ENCODE data around the gene CDX2. TPM values are rescaled to one million over a fixed set of nuclear protein-coding genes. Genes with fewer than 3 reads are reported as not detected.
A peak's percentile ranks its signal among the peaks of the same experiment; 100 is the strongest.

Gene CDX2
- total RNA-seq, 4 donors from 2014 or later: 0.56 TPM; not detected in 3

DNA sequence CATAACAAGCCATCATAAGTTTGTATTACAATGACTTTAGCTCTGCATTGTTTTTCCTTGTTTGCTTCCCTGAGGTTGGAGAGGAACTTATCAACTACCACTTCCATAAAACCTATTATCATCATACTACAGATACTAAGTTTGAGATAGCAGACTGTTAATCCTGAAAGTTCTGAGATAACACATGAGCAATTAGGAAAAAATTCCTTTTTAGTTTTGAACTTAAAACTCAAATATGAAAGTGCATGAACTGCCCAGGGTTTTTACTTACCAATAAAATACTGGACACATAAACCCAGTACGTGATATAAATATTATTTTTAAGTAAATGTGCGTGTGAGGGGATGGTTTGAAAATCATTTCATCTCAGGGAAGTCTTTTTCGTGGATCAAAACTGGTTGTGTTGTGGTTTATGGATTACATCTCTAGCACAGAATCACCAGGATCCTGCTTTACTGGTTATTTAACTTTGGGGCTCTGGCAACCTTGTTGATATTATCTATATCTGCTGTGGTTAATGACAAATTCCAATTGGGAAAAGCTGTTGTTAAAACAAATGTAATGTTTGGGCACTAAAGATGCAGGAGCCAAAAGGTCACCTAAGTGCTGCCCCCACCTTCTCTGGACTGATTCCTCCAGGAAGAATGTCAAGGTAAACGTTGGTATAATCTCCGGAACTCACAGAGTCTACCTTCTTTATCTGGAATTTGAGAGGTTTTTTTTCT is 12.4 kb downstream of the CDX2 start:
- intact Hi-C loops (cut with DNase I; ENCODE audit: low total_unique reads) (no loop called here), in situ Hi-C loops (cut with MboI; ENCODE audit: low sequenced_read_pairs in 4 of 4) (loop anchor here in 1 of 4 donors (10.0 kb wide), 1 partner anchor 592 kb away; no protein-coding TSS in a partner anchor)
- TF ChIP-seq, protein P1, sequence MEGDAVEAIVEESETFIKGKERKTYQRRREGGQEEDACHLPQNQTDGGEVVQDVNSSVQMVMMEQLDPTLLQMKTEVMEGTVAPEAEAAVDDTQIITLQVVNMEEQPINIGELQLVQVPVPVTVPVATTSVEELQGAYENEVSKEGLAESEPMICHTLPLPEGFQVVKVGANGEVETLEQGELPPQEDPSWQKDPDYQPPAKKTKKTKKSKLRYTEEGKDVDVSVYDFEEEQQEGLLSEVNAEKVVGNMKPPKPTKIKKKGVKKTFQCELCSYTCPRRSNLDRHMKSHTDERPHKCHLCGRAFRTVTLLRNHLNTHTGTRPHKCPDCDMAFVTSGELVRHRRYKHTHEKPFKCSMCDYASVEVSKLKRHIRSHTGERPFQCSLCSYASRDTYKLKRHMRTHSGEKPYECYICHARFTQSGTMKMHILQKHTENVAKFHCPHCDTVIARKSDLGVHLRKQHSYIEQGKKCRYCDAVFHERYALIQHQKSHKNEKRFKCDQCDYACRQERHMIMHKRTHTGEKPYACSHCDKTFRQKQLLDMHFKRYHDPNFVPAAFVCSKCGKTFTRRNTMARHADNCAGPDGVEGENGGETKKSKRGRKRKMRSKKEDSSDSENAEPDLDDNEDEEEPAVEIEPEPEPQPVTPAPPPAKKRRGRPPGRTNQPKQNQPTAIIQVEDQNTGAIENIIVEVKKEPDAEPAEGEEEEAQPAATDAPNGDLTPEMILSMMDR (IDR thresholded peaks at IDR 0.05 in 4 of 5, conservative IDR thresholded peaks at IDR 0.05 in 1 of 5): no peak
- no peak for TF ChIP-seq POLR2A (IDR thresholded peaks at IDR 0.05)
- Histone ChIP-seq H3K36me3 (no peaks in the 10 kb centered on the region), H3K27ac (no peak overlapping the region), H3K9me3 (no peaks in the 10 kb centered on the region), H3K4me3 (no peak overlapping the region), H3K4me1 (peaks cover 15 to 25% of the 10 kb centered on the region in 2 donors), H3K27me3 (peaks cover 86 to 92% (median 88%) of the 10 kb centered on the region in 3 donors)
- DNase-seq (no peak), ATAC-seq (no peak)

DNA sequence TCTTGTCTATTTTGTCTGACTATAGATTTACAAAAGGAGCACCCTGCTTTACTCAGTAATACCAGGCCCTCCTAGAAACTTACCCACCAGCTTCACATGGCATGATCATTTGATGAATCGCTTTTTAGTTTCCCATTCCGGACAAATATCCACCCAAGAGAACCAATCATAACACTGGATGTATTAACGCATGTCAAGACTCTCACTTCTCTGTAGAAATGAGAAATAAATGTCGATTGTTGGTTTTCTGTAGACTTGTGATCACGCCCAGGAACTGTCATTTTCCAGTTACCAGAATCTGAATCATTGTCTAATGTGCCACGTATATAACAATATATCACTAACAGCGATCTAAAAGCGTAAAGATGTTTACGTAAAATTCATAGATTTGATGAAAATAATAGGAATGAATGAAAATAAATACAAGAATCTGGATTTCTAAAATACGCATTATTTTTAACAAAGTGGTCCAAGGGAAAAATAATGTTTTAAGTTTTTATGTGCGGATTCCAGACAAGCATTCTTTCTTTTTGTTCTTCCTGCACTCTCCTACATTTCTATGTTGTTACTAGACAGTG is 14.0 kb downstream of the CDX2 start:
- in situ Hi-C loops (cut with MboI; ENCODE audit: low sequenced_read_pairs in 4 of 4): loop anchor here in 1 of 4 donors (10.0 kb wide), 1 partner anchor 590 kb away; no protein-coding TSS in a partner anchor
- no peaks in the 10 kb centered on the region for H3K36me3 ChIP-seq
- no peak for ATAC-seq
- intact Hi-C loops (cut with DNase I; ENCODE audit: low total_unique reads): loop anchor here (2.0 kb wide), 1 partner anchor 122 kb away; no protein-coding TSS in a partner anchor
- DNase-seq: no peak
- peaks cover 75 to 87% (median 78%) of the 10 kb centered on the region in 3 donors for H3K27me3 ChIP-seq
- H3K4me1 ChIP-seq: peaks cover 5 to 15% of the 10 kb centered on the region in 2 donors
- no peaks in the 10 kb centered on the region for H3K9me3 ChIP-seq
- TF ChIP-seq POLR2A (IDR thresholded peaks at IDR 0.05): no peak
- TF ChIP-seq, protein P1 (IDR thresholded peaks at IDR 0.05 in 4 of 5, conservative IDR thresholded peaks at IDR 0.05 in 1 of 5): no peak
- no peak overlapping the region for H3K27ac ChIP-seq
- no peak overlapping the region for H3K4me3 ChIP-seq

DNA sequence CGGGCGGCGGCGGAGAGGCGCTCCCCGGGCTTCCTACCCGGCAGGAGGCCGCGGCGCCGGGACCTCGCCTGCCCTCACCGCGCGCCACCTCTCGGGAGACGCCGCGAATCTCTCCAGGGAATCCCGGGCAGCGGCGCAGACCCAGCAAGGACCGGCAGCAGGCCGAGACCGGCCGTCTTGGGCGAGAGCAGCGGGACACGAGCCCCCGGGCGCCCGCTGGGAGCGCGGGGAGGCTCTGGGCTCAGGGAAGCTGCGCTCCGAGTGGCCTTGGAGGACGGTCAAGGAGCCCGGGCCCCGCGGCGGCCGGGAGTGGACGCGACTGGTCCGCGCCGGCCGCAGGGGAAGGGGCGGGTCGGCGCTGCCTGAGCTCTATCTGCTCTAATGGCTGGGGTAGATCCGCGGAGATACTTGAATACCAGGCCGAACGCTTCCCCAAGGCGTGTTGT is 14.7 kb downstream of the CDX2 start:
- Histone ChIP-seq H3K9me3 (no peaks in the 10 kb centered on the region), H3K27me3 (peaks cover 68 to 81% (median 74%) of the 10 kb centered on the region in 3 donors), H3K4me3 (peak overlapping the region; percentile 40 to 67 (median 45)), H3K4me1 (peaks cover 2 to 12% of the 10 kb centered on the region in 2 donors), H3K27ac (no peak overlapping the region), H3K36me3 (no peaks in the 10 kb centered on the region)
- DNase-seq: no peak
- intact Hi-C loops (cut with DNase I; ENCODE audit: low total_unique reads): loop anchor here (2.0 kb wide), 1 partner anchor 122 kb away; no protein-coding TSS in a partner anchor
- in situ Hi-C loops (cut with MboI; ENCODE audit: low sequenced_read_pairs in 4 of 4): loop anchor here in 1 of 4 donors (10.0 kb wide), 1 partner anchor 590 kb away; no protein-coding TSS in a partner anchor
- ATAC-seq: peak in 1 of 2 donors; percentile 33
- no peak for TF ChIP-seq POLR2A (IDR thresholded peaks at IDR 0.05)
- TF ChIP-seq, protein P1 (IDR thresholded peaks at IDR 0.05 in 4 of 5, conservative IDR thresholded peaks at IDR 0.05 in 1 of 5): no peak

DNA sequence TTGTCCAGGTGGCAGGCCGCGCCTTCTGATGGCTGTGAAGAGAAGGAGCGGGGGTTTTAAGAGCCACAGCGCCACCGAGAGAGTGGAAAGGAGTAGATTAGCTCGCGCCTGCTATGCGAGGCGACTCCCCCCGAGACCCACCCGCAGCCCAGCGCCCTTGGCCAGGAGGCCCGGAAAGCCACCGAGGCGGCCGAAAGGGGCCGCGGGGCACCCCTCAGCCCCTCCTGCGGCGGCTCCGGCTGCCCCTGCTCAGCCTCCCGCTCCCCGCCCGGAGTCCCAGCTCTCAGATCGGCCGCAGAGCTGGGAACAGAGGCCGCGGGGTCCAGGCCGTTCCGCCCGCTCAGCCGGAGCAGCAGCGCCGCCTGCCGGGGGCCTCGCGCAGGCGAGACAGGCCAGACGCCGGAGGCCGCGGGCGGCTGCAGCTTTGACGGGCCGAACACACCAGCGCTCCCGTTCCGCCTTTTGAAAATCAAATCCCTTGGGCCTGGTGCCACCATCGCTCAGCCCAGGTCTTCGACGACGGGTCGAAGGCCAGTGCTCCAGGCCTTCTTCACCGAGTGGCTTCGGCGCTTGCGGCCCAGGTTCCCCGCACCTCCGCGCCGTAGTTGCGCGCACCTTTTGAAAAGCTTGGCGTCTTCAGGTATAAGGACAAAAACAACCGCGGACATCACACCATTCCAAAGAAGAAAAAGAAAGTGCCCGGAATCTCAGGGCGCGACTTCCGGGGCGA is 15.3 kb downstream of the CDX2 start:
- Histone ChIP-seq H3K27me3 (peaks cover 62 to 75% (median 68%) of the 10 kb centered on the region in 3 donors), H3K36me3 (no peaks in the 10 kb centered on the region), H3K4me3 (peak overlapping the region; percentile 40 to 67 (median 45)), H3K9me3 (no peaks in the 10 kb centered on the region), H3K27ac (no peak overlapping the region), H3K4me1 (peaks cover 2 to 12% of the 10 kb centered on the region in 2 donors)
- in situ Hi-C loops (cut with MboI; ENCODE audit: low sequenced_read_pairs in 4 of 4) (loop anchor here in 1 of 4 donors (10.0 kb wide), 1 partner anchor 589 kb away; no protein-coding TSS in a partner anchor), intact Hi-C loops (cut with DNase I; ENCODE audit: low total_unique reads) (loop anchor here (2.0 kb wide), 1 partner anchor 121 kb away; no protein-coding TSS in a partner anchor)
- ATAC-seq (peak; percentile 66 to 73), DNase-seq (peak in 1 of 2 donors; percentile 22)
- TF ChIP-seq, protein P1 (IDR thresholded peaks at IDR 0.05 in 4 of 5, conservative IDR thresholded peaks at IDR 0.05 in 1 of 5): peak; percentile 39 to 73 (median 56)
- TF ChIP-seq POLR2A (IDR thresholded peaks at IDR 0.05): no peak
